HG03520 (cell line): ENCODE results near the gene ARL15.

Experiments
- ATAC-seq: cut with Tn5 transposase; IDR thresholded peaks from one replicate; pipeline ENCODE4 v1.9.1; 2021; ENCODE audit warnings: mild to moderate bottlenecking, moderate library complexity; ENCODE audit not compliant: unreplicated experiment

ARL15 gene

GRCh38 chr5:53948598-53948997, 361.8 kb downstream of the ARL15 start:
- no peak for ATAC-seq

- no peak for ATAC-seq
Measured at GRCh38 chr5:53946405-53947100, 363.8 kb downstream of the ARL15 start.

GRCh38 chr5:53944981-53945380, 365.4 kb downstream of the ARL15 start:
- no peak for ATAC-seq

- ATAC-seq: no peak
Measured at GRCh38 chr5:53943938-53944337, 366.4 kb downstream of the ARL15 start.

- ATAC-seq: no peak
Measured at GRCh38 chr5:53942724-53943123, 367.6 kb downstream of the ARL15 start.

- no peak for ATAC-seq
Measured at GRCh38 chr5:53940921-53941320, 369.5 kb downstream of the ARL15 start.

GRCh38 chr5:53937467-53937866, 372.9 kb downstream of the ARL15 start:
- ATAC-seq: no peak

GRCh38 chr5:53936481-53937352, 373.7 kb downstream of the ARL15 start:
- ATAC-seq: no peak

- ATAC-seq: no peak
Measured at GRCh38 chr5:53934151-53934820, 376.1 kb downstream of the ARL15 start.

- ATAC-seq: no peak
Measured at GRCh38 chr5:53932351-53932750, 378.0 kb downstream of the ARL15 start.

GRCh38 chr5:53930457-53930856, 379.9 kb downstream of the ARL15 start:
- ATAC-seq: no peak

GRCh38 chr5:53929570-53929969, 380.8 kb downstream of the ARL15 start:
- no peak for ATAC-seq

- ATAC-seq: no peak
Measured at GRCh38 chr5:53929152-53929551, 381.2 kb downstream of the ARL15 start.

- ATAC-seq: no peak
Measured at GRCh38 chr5:53928641-53929040, 381.7 kb downstream of the ARL15 start.

- ATAC-seq: no peak
Measured at GRCh38 chr5:53927668-53928247, 382.6 kb downstream of the ARL15 start.

- no peak for ATAC-seq
Measured at GRCh38 chr5:53926026-53926425, 384.3 kb downstream of the ARL15 start.

GRCh38 chr5:53924392-53924791, 386.0 kb downstream of the ARL15 start:
- ATAC-seq: no peak

- no peak for ATAC-seq
Measured at GRCh38 chr5:53923961-53924360, 386.4 kb downstream of the ARL15 start.

GRCh38 chr5:53922508-53923498, 387.6 kb downstream of the ARL15 start:
- ATAC-seq: no peak

- no peak for ATAC-seq
Measured at GRCh38 chr5:53917826-53918225, 392.5 kb downstream of the ARL15 start.
